GM18499 (cell line): Measurements from ENCODE around the gene AGRP.

Experiments used
- ATAC-seq: cut with Tn5 transposase; IDR thresholded peaks from one replicate; pipeline ENCODE4 v1.9.1; 2021; ENCODE audit warnings: moderate number of reproducible peaks; ENCODE audit not compliant: insufficient read depth, unreplicated experiment

Gene AGRP

DNA sequence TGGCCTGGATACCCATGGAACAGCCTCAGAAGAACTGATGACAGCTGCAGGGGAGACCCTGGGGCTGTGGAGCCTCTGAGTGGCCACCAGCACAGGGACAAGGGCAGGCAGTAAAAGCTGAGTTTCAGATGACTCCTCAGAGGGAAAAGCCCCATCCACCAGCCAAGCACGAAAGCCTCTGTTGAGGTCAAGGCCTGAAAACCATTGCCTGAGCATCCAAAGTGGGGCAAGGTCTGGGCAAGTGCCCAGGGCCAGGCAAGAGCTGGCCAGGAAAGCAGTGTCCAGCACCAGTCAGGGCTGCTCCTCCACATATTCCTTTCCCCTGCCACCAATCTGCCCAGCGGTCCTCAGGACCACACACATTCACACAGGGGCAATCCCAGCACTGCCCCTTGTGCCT is 18.8 kb downstream of the AGRP start:
- ATAC-seq = no peak

DNA sequence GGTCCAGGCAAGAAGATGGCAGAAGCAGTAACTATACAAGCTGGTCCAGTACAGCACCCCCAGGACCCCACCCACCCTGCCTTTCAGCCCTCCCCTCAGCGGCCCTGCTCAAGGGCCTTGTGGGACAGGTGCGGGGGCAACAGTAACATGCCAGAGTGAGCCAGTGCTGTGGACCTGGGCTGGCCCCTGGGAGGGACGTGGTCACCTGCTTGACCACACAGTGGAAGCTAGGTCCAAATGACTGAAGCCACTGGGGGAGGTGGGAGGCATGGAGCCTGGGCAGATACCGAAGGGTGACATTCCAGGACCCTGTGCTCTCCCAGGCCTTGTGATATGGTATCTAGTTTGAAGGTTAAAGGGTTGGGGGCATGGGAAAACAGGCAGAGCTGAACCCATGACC is 19.7 kb downstream of the AGRP start:
- no peak for ATAC-seq

DNA sequence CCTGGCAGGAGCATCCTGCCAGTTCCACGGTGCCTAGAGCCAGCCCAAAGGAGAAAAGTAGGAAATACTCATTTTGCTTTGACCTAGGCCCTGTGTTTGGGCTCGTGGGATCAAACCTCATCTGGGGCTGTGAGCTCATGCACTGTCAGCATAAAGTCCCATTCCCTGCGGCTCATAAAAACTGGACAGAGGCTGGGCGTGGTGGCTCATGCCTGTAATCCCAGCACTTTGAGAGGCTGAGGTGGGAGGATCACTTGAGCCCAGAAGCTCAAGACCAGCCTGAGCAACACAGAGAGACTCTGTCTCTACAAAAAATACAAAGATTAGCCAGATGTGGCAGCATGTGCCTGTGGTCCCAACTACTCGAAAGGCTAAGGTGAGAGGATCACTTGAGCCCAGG is 20.3 kb downstream of the AGRP start:
- no peak for ATAC-seq

DNA sequence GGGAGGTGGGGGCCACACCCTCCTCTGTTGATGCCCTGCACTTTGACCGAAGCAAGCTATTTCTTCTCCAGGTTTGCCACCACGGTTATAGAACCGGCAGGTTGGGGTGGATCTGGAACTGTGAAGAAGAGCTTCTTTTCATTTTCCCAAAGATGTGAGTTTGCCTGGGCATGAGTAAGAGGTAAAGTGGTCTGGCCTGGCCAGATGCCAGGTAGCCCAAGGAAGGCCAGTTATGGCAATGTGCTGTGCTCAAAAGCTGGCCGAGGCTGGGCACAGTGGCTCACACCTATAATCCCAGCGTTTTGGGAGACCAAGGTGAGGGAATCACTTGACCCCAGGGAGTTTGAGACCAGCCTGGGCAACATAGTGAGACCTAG is 21.1 kb downstream of the AGRP start:
- ATAC-seq = no peak

DNA sequence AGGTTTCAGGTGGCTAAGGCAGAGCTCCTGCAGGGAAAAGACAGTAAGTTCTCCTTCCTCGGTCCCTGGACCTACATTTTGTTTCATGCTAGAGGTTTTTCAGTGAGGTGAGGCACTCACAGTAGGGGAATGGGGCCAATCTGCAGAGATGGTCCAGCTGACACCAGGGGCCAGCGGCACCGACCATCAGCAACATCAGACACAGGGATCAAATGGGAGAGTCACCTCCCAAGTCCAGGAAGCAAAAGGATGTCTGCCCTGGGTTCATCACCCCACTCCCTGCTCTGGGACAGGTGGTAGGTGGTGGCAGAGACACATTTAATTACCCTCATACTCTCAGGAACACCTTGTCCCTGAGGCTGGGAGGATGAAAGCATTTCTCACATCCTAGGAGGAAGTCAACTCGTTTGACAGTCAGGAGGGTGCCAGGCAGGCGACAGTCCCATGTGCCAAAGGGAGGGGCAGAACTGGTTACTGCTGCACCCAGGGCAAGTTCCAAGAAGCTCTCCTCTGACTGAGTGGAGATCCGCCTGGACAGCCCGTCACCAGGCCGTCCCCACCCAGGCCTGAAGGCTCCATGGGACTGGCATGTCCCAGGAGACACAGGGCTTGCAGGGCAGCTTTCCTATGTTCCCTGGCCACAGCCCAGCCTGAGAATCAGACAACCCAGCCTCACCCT is 21.6 kb downstream of the AGRP start:
- ATAC-seq = no peak

DNA sequence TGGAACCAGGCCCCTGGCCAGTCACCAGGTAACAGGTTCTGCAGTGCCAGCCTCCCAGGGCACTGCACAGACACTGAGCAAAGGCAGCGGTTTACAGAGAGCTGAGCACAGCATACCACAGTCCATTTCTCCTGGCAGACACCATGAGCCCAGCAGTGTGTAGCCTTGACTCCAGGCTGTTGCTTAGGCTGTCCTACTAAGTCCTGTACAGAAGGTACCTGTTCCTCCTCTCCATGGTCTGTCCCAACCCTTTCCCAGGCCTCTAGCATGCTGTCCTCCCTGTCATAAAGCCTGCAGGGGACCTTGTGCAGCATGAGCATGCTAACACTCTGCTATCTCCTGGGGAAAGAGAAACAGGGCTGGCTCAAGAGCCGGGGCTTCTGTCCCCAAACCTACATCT is 22.4 kb downstream of the AGRP start:
- ATAC-seq = no peak

DNA sequence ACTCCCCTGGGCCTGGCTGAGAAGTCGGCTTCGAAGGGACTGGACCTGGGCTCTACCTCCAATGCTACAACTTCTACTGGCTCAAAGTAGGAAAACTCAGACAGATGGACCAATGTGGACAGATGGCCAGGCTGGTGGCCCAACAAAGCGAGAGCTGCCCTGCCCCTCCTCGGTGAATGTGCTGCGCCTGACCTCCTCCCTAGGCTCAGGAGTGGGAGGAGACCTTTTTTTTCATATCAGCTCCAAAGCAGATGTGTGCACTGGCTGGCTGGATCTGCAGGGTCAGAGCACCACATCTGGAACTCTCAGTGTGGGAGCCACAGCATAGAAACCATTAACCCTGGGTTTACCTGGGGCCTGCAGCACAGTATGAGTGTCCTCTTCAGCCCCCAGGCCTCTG is 23.2 kb downstream of the AGRP start:
- no peak for ATAC-seq

DNA sequence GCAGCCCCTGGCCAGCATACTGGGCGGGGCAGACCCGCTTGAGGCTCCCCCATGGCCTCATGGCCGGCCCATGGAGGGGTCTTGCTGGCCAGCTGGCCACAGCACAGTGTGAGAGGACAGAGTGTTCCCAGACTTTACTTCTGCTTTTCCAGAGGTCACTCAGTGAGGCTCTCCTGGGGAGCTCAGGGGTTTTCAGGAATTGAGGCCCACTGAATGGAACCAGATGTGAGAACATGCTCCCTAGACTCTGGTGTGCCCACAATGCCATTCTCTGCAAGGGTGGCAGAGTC is 23.5 kb downstream of the AGRP start:
- no peak for ATAC-seq

DNA sequence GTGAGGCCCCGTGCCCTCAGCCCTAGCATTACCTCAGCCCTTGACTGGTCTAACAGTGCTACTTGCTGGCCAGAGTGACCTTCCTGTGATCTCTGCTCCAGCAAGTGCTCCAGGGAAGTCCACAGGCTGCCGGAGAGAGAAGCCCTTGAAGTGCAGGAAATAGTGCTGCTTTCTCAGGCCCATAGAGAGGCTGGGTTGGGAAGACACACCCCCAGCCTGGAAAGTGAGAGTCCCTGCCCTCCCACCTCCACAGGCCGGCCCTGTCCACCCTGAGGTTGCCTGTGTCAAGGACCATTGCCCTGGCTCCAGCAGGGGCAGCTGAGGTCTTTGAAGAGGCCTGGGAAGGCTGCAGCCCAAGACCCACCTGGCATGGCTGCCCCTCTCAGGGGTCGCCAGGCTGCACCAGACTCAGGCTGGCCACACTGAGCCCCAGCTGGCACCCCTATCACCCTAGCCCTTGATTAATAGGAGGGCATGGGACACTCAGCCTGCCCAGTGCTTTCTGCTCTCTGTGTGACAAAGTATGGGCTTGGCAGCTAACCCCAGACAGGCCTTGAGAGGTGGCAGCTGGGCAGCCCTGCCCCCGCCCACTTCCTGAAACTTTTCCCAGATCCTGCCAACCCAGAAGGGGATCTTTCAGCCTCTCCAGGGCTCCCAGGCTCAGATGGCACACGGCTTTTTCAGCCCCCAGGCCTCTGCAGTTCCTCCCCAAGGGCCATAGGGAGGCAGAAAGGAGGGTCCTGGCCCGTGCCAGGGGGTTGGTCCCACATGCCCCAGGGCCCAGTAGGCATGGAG is 24.1 kb downstream of the AGRP start:
- ATAC-seq = no peak

DNA sequence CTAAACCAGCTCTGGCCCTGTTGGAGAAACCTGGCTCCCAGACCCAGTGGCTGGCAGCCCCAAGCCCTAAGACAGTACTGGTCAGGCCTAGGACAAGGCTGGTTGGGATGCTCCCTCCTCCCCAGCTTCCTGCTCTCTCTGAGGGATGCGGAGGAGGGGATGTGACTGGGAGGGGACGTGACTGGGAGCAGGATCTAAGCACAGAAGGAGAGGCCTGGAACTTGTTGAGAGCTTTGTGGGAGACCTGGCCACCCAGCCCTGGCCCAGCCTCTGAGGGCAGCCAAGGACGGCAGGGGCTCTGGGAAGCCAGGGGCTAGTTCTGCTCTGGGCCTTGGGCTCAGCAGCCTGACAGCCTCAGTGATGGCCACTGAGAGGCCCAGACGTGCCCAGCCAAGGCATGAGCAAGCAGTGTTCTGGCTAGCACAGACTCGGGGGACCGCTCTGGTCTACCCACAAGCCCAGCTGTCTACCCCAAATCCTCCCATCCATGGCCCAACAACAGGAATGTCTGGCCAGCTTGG is 25.2 kb downstream of the AGRP start:
- ATAC-seq = no peak

DNA sequence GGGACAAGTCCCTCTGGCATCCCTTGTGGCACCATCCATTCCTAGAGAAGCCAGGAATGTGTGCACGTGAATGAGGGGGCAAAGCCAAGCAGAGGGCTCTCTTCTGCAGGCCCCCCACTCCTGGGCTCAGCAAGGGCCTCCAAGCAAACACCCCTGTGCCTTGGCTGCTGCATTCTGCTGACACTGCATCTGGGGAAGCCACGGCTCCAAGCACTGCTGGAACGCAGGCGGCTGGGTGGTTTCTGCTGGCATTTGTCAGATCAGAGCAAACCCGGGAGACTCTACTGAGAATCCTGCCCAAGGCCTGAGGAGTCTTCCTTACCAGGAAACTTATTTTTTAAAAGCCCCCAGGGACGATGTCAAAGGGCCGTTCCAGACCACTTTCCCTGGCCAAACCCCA is 25.7 kb downstream of the AGRP start:
- no peak for ATAC-seq

DNA sequence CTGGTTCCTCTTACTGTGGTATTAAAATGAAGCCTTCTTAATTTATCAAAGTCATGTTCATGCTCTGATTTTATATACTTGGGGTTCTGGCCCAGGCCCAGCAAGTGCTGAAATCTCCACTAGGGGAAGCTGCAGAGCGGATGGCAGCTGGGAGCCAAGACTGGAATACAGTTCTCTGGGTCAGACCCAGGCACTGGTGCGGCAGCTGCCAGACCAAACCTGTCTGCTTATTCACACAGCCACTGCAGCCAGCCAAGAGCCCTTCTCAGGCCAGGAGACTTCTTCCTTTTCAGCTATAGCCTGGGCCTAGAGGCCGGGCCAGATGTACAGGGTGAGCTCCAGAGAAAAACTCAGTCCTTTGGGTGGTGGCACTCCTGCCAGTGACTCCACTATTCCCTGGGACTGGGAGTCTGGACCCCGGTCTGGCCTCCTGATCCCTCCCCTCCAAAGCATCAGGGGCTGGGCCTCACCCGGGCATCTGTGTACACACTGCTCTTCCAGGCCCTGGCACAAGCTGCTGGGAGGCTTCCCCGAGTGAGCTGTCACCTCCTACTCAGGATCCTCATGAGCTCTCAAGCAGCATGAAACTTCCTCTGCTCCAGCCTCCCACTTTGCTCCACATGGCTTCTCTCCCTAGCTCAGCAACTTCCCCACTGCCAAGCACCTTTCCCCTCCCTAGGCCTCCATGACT is 26.8 kb downstream of the AGRP start:
- no peak for ATAC-seq

DNA sequence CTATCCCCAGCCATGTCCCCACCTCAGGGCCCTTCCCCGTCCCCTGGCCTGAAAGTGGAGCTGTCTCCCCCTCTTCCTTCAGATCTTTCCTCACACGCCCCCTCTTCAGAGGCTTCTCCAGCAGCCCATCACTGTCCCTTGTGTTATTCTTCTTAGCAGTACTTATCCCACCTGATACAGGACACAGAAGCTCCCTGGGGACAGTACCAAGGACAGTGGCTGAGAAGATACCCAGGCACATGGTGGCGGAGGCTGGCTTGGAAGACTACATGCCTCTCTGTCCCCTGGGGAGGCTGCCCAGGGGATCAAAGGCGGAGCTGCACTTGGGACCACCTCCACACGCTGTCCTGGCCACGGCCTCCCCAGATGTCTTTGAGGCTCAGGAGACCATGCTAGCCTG is 28.5 kb downstream of the AGRP start:
- ATAC-seq = no peak

DNA sequence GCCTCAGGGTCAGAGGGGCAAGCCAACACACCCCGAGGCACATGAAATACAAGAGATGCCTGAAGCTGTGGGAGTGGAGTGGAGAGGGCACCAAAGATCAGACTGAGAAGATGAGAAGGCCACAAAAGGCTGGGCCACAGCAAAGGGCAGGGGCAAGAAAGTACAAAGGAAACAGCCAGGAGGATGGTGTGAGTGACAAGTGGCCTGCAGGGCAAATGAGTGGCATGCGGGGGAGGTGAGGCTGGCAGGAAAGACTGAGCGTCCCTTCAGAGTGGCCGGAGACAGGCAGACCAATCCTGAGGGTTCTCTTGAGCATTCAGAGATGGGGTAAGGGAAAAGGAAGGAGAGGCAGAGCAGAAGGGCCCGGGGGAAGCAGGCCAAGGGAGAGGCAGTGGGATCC is 29.2 kb downstream of the AGRP start:
- ATAC-seq = no peak

DNA sequence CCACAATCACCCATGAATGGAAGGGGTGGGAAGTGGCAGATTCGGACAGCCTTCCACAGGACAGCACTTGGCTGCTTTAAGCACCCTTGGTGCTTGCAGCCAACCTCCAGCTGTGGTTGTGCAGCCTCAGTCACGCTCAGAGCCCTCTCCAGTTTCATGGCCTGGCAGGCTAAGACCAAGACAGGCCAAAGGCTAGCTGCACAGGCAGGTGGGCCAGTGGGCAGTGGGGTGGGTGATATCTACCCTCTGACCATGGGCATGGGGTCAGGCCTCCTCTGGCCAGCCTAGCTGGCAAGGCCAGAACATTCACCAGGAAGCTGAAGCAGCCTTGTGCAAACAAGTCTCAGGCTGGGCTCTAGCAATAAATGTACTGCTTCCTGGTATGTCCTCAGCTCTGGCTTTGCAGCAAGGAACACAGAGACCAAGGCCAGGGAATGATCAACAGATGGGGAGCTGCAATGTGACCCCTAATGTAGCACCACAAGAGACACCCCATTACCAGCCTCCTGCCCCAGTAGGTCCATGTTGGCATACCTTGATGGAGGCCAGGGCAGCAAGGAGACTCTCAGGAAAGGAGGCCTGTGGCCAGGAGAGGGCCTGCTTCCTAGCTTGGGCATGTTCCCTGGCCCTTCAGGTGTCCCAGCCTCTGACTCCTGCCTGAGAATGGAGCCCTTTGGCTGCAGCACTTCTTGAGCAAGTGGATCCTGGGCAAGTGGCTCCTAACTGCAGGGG is 31.5 kb downstream of the AGRP start:
- no peak for ATAC-seq

DNA sequence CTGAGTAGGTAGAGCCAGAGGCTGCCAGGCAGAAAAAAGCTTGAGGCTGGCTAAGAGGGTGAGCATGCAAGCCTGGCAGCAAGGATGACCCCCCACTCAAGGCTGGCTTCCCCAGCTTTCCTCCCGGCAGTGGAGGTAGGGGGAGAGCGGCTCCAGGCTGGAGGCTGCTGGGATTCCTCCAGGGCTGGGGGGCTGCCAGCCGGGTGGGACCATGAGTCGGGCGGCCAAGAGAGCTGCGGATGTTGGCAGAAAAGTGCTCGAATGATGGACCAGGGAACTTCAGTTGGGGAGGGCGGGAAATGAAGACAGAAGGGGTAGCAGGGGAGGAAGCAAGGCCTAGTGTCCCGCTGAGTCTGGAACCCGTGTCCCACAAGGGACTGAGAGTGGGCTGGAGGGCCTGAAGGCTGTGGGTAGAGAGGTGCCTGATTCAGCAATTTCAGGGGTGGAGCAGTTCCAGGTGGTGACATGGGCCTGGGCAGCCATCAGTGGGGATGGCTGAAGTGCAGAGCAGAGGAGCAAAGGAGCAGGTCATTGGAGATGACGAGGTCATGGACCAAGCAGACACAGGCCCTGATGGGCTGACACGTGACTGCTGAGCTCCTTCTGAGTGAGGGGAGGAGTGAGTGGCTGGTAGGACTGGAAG is 32.2 kb downstream of the AGRP start:
- no peak for ATAC-seq

DNA sequence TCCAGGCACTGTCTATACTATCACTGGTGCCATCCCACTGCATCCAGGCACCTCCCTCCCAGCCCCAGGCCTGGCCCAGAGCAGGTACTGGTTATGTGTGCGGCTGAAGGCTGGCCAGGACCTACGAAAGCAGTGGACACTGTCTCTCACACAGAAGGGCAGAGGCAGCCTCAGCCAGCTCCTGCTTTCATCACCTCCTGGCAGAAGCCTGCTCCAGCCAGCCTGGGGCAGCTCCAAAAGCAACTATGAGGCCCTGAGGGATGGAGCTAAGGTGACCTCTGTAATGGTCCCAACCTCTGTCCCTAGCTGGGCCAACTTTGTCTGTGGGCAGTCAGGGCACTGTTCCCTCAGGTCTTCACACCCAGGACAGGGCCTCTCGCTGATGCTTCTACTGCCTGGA is 33.6 kb downstream of the AGRP start:
- ATAC-seq = no peak

DNA sequence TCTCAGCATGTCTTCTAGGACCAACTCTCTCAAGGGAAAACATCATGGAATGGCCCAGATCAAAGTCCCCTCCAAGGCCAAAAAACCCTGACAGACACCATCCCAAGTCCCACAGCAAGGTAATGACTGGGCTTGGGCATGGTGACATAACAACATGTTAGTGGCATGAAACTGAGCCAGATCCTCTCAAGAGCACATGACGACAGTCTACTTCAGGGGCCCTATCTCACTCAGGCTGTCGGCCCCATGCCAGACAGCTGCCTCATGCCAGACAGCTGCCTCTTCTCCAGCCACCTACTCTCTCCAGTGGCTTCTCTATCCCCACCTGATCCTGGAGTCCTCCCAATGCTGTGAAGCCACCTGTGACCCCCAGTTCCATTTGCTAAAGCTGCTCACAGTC is 34.0 kb downstream of the AGRP start:
- no peak for ATAC-seq

DNA sequence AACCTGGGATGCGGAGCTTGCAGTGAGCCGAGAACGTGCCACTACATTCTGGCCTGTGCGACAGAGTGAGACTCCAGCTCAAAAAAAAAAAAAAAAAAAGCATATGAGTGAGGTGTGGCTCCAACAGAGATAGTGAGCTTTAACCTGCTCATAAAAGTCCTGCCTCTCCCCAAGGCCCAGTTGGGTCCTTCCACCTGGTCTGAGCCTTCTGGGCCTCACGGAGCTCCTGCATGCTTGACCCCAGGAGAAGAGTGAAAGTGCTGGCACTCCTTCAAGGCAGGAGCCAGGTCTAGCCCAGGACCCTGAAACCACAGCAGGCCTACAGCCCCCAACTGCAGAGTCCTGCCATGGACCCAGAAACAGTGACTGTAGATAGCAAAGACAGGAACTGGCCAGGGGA is 34.8 kb downstream of the AGRP start:
- no peak for ATAC-seq

DNA sequence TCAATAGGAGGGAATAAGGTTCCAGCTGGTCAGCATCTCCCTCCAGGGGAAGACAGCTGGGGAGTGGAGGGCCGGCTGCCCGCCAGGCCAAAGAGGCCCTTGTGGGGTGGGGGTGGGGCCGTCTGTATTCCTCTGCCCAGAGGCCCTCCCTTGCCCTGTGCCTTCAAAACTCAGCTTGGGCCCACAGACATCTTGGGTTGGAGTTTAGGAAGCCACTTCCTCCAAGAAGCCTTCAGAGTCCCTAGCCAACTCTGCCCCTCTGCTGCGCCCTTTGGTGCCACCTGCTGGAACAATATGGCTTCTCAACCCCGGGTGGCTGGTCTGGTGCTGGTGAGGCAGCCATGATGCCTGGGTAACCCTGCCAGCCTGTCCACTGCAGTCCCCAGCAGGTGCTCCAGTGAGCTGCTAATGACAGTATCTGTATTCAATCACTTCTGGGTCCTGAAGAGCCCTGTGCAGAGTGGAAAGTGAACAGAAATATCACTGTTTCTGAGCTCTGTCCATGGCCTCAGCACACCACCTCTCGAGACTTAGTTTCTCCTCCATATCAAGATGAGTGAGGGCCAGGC is 35.8 kb downstream of the AGRP start:
- ATAC-seq = no peak
